Superior temporal gyrus (tissue), 1 donor: Measurements from ENCODE around the gene PPP2R3C.
"Not testable (repeated sequence)": the region's sequence is repeated elsewhere in the genome, so short reads cannot be mapped to it uniquely, and the experiment has no call there.

Experiments
- DNase-seq: peaks from one replicate; pipeline ENCODE4 v3.0.0-alpha.2; 2016; ENCODE audit errors: extremely low spot score

The PPP2R3C gene

GRCh38 chr14:35121887-35122695, at the start of gene PPP2R3C, which contains the start of gene PRORP:
TSS of gene PPP2R3C (minus strand) at chr14:35121990. CDS start at chr14:35121959, 31 bp downstream.
TSS of gene PRORP (plus strand) at chr14:35122552. CDS start at chr14:35123246, 694 bp downstream.
- peak; percentile 97 for DNase-seq

DNA sequence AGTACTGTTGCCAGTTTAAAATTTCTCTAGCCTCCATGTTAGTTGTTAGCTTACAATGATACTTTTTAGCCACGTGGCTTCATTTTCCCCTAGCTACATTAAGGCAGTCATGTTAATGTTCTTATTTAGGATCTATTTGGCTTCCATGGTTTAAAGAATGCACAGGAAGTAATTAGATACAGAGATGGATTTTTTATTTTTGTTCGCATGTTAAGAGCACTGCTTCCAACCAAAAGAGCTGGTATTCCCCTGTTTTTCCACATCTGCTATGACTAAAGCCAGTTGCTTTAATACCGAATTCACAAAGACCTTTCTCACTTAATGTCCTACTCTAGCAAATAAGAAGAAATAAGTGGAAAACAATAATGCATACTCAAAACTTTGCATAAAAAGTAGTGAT, 45.7 kb upstream of the PPP2R3C start:
- no peak for DNase-seq

GRCh38 chr14:35164849-35165248, 43.1 kb upstream of the PPP2R3C start:
- no peak for DNase-seq

- no peak for DNase-seq
Measured at GRCh38 chr14:35163384-35163783, 41.6 kb upstream of the PPP2R3C start.

- DNase-seq, result no peak
Measured at GRCh38 chr14:35161231-35161630, 39.4 kb upstream of the PPP2R3C start.

- DNase-seq, result no peak
Measured at GRCh38 chr14:35159742-35160409, 38.1 kb upstream of the PPP2R3C start.

GRCh38 chr14:35158951-35159653, 37.3 kb upstream of the PPP2R3C start:
- DNase-seq, result no peak

GRCh38 chr14:35158491-35158890, 36.7 kb upstream of the PPP2R3C start:
- DNase-seq, result no peak

DNA sequence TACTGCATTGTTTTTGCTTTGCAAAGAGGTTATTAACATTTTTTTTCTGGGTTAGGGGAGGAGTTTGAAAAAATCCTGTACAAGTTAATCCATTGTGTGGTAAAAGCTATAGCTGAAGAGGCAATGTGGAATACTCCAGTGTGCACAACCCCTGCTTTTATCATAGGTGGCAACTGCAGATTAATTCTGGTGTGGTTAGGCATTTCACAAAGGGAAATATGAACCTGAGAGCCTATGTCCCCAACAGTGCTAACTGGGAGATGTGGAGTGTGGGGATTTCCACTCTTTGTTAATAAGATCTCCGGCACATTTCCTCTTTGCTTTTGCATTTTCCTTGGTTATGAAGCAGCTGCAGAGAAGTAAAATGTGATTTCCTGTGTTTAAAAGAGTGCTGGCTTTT, 34.2 kb upstream of the PPP2R3C start:
- DNase-seq, result no peak

- DNase-seq, result no peak
Measured at GRCh38 chr14:35154016-35154415, 32.2 kb upstream of the PPP2R3C start.

DNA sequence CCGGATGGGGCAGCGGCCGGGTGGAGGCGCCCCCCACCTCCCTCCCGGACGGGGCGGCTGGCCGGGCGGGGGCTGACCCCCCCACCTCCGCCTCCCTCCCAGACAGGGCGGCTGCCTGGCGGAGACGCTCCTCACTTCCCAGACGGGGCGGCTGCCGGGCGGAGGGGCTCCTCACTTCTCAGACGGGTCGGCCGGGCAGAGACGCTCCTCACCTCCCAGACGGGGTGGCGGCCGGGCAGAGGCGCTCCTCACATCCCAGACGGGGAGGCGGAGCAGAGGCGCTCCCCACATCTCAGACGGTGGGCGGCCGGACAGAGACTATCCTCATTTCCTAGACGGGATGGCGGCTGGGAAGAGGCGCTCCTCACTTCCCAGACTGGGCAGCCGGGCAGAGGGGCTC, 30.7 kb upstream of the PPP2R3C start:
- not testable (repeated sequence) for DNase-seq

DNA sequence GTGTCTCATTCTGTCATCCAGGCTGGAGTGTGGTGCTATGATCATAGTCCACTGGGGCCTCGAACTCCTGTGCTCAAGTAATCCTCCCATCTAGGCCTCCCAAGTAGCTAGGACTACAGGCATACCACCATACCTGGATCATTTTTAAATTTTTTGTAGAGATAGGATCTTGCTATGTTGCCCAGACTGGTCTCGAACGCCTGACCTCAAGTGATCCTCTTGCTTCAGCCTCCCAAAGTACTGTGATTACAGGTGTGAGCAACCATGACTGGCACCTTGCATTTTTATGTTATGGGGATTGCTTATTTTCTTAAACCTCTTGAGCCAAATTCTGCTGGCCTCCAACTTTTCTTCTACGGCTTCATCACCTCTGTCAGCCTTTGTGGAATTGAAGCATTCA, 27.4 kb upstream of the PPP2R3C start:
- DNase-seq, result no peak

DNA sequence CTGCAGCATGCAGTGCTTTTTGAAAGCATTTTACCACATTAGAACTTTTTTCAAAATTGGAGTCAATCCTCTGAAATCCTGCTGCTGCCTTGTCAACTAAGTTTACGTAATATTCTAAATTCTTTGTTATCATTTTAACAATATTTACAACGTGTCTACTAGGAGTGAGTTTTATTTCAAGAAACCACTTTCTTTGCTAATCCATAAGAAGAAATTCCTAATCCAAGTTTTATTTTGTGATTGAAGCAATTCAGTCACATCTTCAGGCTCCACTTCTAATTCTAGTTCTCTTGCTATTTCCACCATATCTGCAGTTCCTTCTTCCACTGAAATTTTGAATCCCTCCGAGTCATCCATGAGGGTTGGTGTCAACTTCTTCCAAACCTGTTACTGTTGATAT, 25.9 kb upstream of the PPP2R3C start:
- DNase-seq, result no peak

DNA sequence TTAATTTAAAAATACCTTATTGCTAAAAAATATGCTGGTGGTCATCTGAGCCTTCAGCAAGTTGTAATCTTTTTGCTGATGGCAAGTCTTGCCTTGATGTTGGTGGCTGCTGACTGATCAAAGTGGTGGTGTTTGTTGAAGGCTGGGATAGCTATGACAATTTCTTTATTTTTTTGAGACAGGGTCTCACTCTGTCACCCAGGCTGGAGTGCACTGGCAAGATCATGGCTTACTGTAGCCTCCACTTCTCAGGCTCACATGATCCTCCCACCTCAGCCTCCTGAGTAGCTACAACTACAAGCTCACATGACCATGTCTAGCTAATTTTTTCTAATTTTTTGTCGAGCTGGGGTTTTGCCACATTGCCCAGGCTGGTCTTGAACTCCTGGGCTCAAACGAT, 25.4 kb upstream of the PPP2R3C start:
- DNase-seq, result no peak

DNA sequence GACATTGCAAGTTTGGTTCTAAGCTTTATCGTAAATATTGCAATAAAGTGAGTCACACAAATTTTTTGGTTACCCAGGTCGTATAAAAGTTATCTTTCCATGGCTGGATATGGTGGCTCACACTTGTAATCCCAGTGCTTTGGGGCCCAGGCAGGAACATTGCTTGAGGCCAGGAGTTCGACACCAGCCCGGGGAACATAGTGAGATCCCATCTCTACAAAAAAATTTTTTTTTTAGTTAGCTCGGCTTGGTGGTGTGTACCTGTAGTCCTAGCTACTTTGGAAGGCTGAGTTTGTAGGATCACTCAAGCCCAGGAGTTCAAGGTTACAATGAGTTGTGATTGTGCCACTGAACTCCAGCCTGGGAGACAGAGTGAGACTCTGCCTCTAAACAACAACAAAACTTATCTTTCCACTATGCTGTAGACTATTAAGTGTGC, 24.9 kb upstream of the PPP2R3C start:
- DNase-seq, result no peak

- no peak for DNase-seq
Measured at GRCh38 chr14:35144029-35144428, 22.2 kb upstream of the PPP2R3C start.

GRCh38 chr14:35140718-35141581, 19.2 kb upstream of the PPP2R3C start:
- DNase-seq, result peak; percentile 77

DNA sequence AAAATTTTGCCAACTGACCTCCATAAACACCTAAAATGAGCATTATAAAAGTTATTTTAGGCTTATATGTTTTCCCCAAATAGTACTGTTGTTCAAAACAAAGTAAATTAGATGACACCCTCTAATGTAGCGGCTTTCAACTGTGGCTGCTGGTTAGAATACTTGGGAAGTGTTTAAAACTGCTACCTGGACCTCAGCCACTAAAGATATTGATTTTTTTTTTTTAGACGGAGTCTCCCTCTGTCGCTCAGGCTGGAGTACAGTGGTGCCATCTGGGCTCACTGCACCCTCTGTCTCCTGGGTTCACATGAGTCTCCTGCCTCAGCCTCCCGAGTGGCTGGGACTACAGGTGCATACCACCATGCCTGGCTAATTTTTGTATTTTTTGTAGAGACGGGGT, 16.8 kb upstream of the PPP2R3C start:
- no peak for DNase-seq

GRCh38 chr14:35134329-35135123, 12.7 kb upstream of the PPP2R3C start:
- no peak for DNase-seq

- DNase-seq, result no peak
Measured at GRCh38 chr14:35133542-35134328, 11.9 kb upstream of the PPP2R3C start.
